ENCODE measurements around the gene HPRT1.

HPRT1 gene

GRCh38 chrX:134544513-134545151, 84.7 kb downstream of the HPRT1 start:
- peak; percentile 58 for DNase-seq

GRCh38 chrX:134545510-134545909, 85.5 kb downstream of the HPRT1 start:
- peak; percentile 64 for DNase-seq

- DNase-seq = no peak
Measured at GRCh38 chrX:134546187-134546586, 86.2 kb downstream of the HPRT1 start.

GRCh38 chrX:134547047-134547679, 87.2 kb downstream of the HPRT1 start:
- peak; percentile 46 for DNase-seq

GRCh38 chrX:134548257-134549201, 88.6 kb downstream of the HPRT1 start:
- peak; percentile 42 for DNase-seq

All from fibroblast of skin of abdomen (primary cell).